GM12874 (cell line): ENCODE measurements around the gene TREX2.

ENCODE experiments used
- CTCF ChIP-seq: IDR thresholded peaks from 2 replicates; pipeline ENCODE4 v1.5.1; 2011; ENCODE audit warnings: low read depth, mild to moderate bottlenecking, control low read depth, low read length, moderate library complexity; ENCODE audit not compliant: insufficient read depth

Gene TREX2

GRCh38 chrX:153468008-153468580 is 22.2 kb upstream of the TREX2 start:
- TF ChIP-seq CTCF: no peak

- no peak for TF ChIP-seq CTCF
Observed at GRCh38 chrX:153465691-153466380, 20.0 kb upstream of the TREX2 start.

GRCh38 chrX:153464116-153464515 is 18.3 kb upstream of the TREX2 start:
- no peak for TF ChIP-seq CTCF

GRCh38 chrX:153463556-153463955 is 17.7 kb upstream of the TREX2 start:
- no peak for TF ChIP-seq CTCF

GRCh38 chrX:153463031-153463430 is 17.2 kb upstream of the TREX2 start:
- TF ChIP-seq CTCF: no peak

- TF ChIP-seq CTCF: no peak
Observed at GRCh38 chrX:153462291-153462690, 16.4 kb upstream of the TREX2 start.

GRCh38 chrX:153460826-153461225 is 15.0 kb upstream of the TREX2 start:
- peak; percentile 66 for TF ChIP-seq CTCF
